Ovary (tissue), 9 donors: ENCODE results near the gene RAB8B. TPM values are rescaled to one million over a fixed set of nuclear protein-coding genes. Genes with fewer than 3 reads are reported as not detected.
A peak's percentile ranks its signal among the peaks of the same experiment; 100 is the strongest.

ENCODE experiments used
- DNase-seq, 5 donors: peaks; one replicate each; pipeline ENCODE4 v3.0.0-alpha.2; 2019 to 2020
- H3K27ac ChIP-seq, 2 donors: fragments of 200-600 bp; one replicate each; pipeline versions ENCODE4 v1.5.1 to v1.8.0; 2019 to 2022
- H3K27me3 ChIP-seq: fragments of 200-600 bp; one replicate; pipeline ENCODE4 v1.8.0; 2022
- H3K36me3 ChIP-seq: fragments of 200-600 bp; sonication (generic); one replicate; pipeline ENCODE4 v1.5.1; 2019
- H3K4me1 ChIP-seq: one replicate; pipeline ENCODE4 v1.8.1; 2013; ENCODE audit warnings: mild to moderate bottlenecking, moderate library complexity; ENCODE audit not compliant: insufficient read depth
- H3K4me3 ChIP-seq: fragments of 200-600 bp; sonication (generic); one replicate; pipeline ENCODE4 v1.5.1; 2017
- H3K9me3 ChIP-seq, 2 donors: fragments of 200-600 bp in 1 of 2; sonication (generic) in 1 of 2; one replicate each; pipeline versions ENCODE4 v1.5.1 to v1.8.1; 2013 to 2019; ENCODE audit warnings: mild to moderate bottlenecking in 1 of 2, moderate library complexity in 1 of 2
- CTCF ChIP-seq, 3 donors: fragments of 450-650 bp in 2 of 3; fragments of 200-600 bp in 1 of 3; IDR thresholded peaks; one replicate each; pipeline versions ENCODE4 v1.5.1 to v1.8.0; 2016 to 2022; ENCODE audit warnings: antibody characterized with exemption in 3 of 3, mild to moderate bottlenecking in 1 of 3
- EP300 ChIP-seq: sonication (generic); formaldehyde crosslinking; IDR thresholded peaks from one replicate; pipeline ENCODE4 v1.6.1; 2017; ENCODE audit warnings: antibody characterized with exemption
- POLR2A ChIP-seq: fragments of 450-650 bp; IDR thresholded peaks from one replicate; pipeline ENCODE4 v1.6.1; 2017; ENCODE audit warnings: antibody characterized with exemption, mild to moderate bottlenecking, moderate library complexity
- WGBS, 3 donors: extraction: QIAGEN DNeasy Blood & Tissue Kit in 1 of 3; methylation state at CpG; one replicate each; pipeline versions ENCODE4 v1.1.5 to v1.1.7; 2013 to 2017; 5-methylcytosine and 5-hydroxymethylcytosine counted together
- intact Hi-C, 4 donors: fragments of 100-400 bp; cut with DNase I; formaldehyde crosslinking; loops; one replicate each; pipeline versions ENCODE4 v1.11.0 to v1.15.1; 2022 to 2023
- polyA plus RNA-seq, 2 donors: library from polyadenylated mRNA; stranded (reverse); fragments of 200-250 nt in 1 of 2; fragments of 350-450 nt in 1 of 2; fragmentation: Illumina TruSeq in 1 of 2; extraction: RNeasy Lipid Tissue Mini Kit (QIAGEN cat#74804) in 1 of 2; gene quantifications; one replicate each; pipeline ENCODE4 v1.2.3, GENCODE V29; 2013 to 2014
- total RNA-seq, 7 donors: library from RNA; depleted of rRNA in 2 of 7; stranded (reverse); fragments of >200 nt in 2 of 7; fragmentation: NEBNext Ultra II Directional in 3 of 7; extraction: Animal tissue kit (Norgen Biotek cat#: 25700) in 3 of 7; gene quantifications; one replicate each; pipeline versions ENCODE4 v1.1.0 to v1.2.4, GENCODE V29; 2016 to 2023
- donor health status: DM: no; HTN: no; CAD: no; lungs with moderate emphysema.
- donor health status: DM: no; HTN: no; CAD: no.
- donor health status: Bipolar disorder and iron deficiency.
- donor health status: DM: yes; HTN: yes; CAD: no.
- donor health status: DM: no; HTN: no; CAD: no.
- donor health status: DM: yes; HTN: yes; CAD: no.

The RAB8B gene
- total and polyA plus RNA-seq, 9 donors, result 18.5 to 58.0 (median 44.8) TPM

GRCh38 chr15:63274427-63274826 lies 85.0 kb downstream of the RAB8B start:
- intact Hi-C loops, result loop anchor here in 1 of 4 donors (10.0 kb wide), 2 partner anchors 90 to 120 kb away; partner anchors contain the start of genes RAB8B and RPS27L
- no peak for DNase-seq
- TF ChIP-seq CTCF (IDR thresholded peaks at IDR 0.05), result no peak
- WGBS, 3 donors, result 90 to 93% (median 92%) methylated on average over 3 of the region's 3 CpGs
- Histone ChIP-seq H3K27me3 (no peaks in the 10 kb centered on the region), H3K27ac (no peak overlapping the region), H3K9me3 (no peaks in the 10 kb centered on the region), H3K4me3 (no peak overlapping the region), H3K4me1 (peaks cover 5% of the 10 kb centered on the region), H3K36me3 (no peaks in the 10 kb centered on the region)

- WGBS, 3 donors, result 6 to 11% (median 8%) methylated on average over 11 of the region's 11 CpGs
- Histone ChIP-seq H3K27ac (peak overlapping the region; percentile 80 to 94), H3K27me3 (no peaks in the 10 kb centered on the region), H3K4me1 (peaks cover 5% of the 10 kb centered on the region), H3K4me3 (peak overlapping the region; percentile 76), H3K9me3 (no peaks in the 10 kb centered on the region), H3K36me3 (no peaks in the 10 kb centered on the region)
- TF ChIP-seq POLR2A (no peak), CTCF (IDR thresholded peaks at IDR 0.05) (no peak), EP300 (no peak)
- intact Hi-C loops, result loop anchor here in 1 of 4 donors (10.0 kb wide), 2 partner anchors 92 to 122 kb away; partner anchors contain the start of genes RAB8B and RPS27L
- DNase-seq, result no peak
Measured at GRCh38 chr15:63276342-63277037, 87.1 kb downstream of the RAB8B start.

GRCh38 chr15:63277038-63277892 lies 87.9 kb downstream of the RAB8B start, which contains the start of gene APH1B:
APH1B (plus strand) TSS chr15:63277605; CDS start chr15:63277624, 19 bp downstream.
- Histone ChIP-seq H3K36me3 (no peaks in the 10 kb centered on the region), H3K4me1 (peaks cover 5% of the 10 kb centered on the region), H3K9me3 (no peaks in the 10 kb centered on the region), H3K27me3 (no peaks in the 10 kb centered on the region), H3K27ac (peak within 1 kb of the TSS; percentile 90 to 94), H3K4me3 (peak within 1 kb of the TSS; percentile 76)
- intact Hi-C loops, result loop anchor here in 1 of 4 donors (10.0 kb wide), 2 partner anchors 92 to 122 kb away; partner anchors contain the start of genes RAB8B and RPS27L
- peak; percentile 82 to 92 (median 88) for DNase-seq
- 0 to 1% (median 1%) methylated on average over 61 to 89 of the region's 102 CpGs for WGBS, 3 donors
- TF ChIP-seq POLR2A (peak; percentile 27), CTCF (IDR thresholded peaks at IDR 0.05) (peak in 1 of 3 donors; percentile 19), EP300 (peak; percentile 14)

GRCh38 chr15:63277893-63278456 lies 88.6 kb downstream of the RAB8B start:
- H3K36me3 ChIP-seq, result no peaks in the 10 kb centered on the region
- peak overlapping the region; percentile 90 to 94 for H3K27ac ChIP-seq
- intact Hi-C loops, result loop anchor here in 1 of 4 donors (10.0 kb wide), 2 partner anchors 93 to 123 kb away; partner anchors contain the start of genes RAB8B and RPS27L
- peaks cover 5% of the 10 kb centered on the region for H3K4me1 ChIP-seq
- no peaks in the 10 kb centered on the region for H3K9me3 ChIP-seq
- peak overlapping the region; percentile 76 for H3K4me3 ChIP-seq
- TF ChIP-seq EP300 (no peak), CTCF (IDR thresholded peaks at IDR 0.05) (no peak), POLR2A (no peak)
- no peaks in the 10 kb centered on the region for H3K27me3 ChIP-seq
- WGBS, 3 donors, result 2 to 3% (median 3%) methylated on average over 17 of the region's 17 CpGs
- peak in 3 of 5 donors; percentile 26 to 33 (median 31) for DNase-seq
